Smooth muscle cell of the brain vasculature (primary cell): Measurements from ENCODE around the gene PRR12.

ENCODE experiments used
- DNase-seq: peaks from one replicate; pipeline ENCODE4 v3.0.0-alpha.2; 2012; ENCODE audit warnings: low read depth, low spot score

The PRR12 gene

GRCh38 chr19:49565261-49565660, 25.7 kb upstream of the PRR12 start:
- DNase-seq = no peak

- no peak for DNase-seq
Measured at GRCh38 chr19:49566302-49566701, 24.7 kb upstream of the PRR12 start.

- DNase-seq = no peak
Measured at GRCh38 chr19:49567861-49568441, 23.0 kb upstream of the PRR12 start.

DNA sequence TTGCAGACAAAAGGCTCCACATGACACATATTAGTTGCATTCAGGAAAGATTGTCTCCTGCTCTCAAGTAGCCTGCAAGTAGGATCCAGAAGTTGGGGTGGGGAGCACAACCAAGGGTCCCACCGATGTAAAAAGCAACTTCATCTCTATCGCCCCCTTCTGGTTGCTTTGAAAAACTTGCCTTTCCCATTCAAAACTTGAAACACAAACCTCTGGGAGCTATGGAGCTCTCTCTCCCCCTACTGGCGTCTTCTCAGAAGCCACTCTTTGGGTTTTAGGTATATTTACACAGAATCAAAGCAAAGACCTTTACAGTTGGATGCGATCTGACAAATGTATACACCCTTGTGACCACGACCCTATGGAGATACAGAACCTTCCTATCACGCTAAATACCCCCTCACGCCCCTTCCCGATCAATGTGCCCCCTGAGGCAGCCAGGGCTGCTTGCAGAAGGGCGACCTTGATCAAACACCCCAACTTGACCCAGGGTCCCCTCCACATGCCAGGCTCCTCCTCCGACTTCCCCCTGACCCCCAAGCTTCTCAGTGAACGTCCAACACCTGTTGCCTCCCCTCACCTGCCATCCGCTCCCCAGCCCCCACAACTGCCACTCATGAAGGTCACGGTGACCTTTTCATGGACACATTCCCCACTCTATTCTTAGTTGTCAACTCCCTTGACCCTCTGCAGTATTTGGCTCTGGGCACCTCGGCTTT, 20.7 kb upstream of the PRR12 start:
- DNase-seq = no peak

DNA sequence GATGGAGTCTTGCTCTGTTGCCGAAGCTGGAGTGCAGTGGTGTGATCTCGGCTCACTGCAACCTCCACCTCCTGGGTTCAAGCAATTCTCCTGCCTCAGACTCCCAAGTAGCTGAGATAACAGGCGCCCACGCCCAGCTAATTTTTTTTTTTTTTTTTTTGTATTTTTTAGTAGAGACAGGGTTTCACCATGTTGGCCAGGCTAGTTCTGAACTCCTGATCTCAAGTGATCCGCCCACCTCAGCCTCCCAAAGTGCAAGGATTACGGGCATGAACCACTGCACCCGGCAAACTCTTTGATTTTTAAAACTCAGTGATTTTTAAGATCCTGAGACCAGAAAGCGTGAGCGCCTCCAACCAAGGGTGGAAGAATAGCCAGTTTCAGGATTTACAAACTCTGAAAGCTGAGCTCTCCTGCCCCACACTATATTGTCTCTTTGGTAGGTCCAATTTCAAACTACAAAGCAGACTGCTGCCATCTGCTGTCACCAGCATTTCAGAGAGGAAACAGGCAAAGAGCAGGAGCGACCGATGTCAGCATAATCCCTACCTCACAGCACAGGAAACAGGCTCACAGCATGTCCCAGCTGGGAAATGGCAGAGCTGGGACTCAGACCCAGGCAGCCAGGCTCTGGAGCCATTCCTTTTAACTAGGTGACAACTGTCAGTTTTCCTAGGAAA, 19.8 kb upstream of the PRR12 start:
- DNase-seq = no peak

DNA sequence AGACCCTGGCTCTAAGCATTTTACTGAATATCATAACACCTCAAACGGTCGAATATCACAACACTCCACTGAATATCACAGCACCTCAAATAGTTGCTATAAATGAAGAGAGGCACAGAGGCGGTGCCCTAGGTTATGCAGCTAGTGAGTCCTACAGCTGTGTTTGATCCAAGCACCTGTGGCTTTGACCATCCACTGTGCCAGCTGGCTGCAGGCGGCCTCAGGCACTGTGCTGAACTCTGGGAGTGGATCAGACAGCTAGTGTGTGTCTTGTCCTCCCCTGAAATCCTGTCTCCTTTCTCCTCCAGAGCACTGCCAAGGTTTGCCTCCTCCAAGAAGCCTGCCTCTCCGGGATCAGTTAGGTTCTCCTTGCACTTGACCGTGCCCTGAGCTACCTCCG, 18.0 kb upstream of the PRR12 start:
- DNase-seq = no peak

- no peak for DNase-seq
Measured at GRCh38 chr19:49573425-49573824, 17.6 kb upstream of the PRR12 start.

GRCh38 chr19:49574206-49574755, 16.7 kb upstream of the PRR12 start:
- no peak for DNase-seq

- no peak for DNase-seq
Measured at GRCh38 chr19:49579193-49579592, 11.8 kb upstream of the PRR12 start.

DNA sequence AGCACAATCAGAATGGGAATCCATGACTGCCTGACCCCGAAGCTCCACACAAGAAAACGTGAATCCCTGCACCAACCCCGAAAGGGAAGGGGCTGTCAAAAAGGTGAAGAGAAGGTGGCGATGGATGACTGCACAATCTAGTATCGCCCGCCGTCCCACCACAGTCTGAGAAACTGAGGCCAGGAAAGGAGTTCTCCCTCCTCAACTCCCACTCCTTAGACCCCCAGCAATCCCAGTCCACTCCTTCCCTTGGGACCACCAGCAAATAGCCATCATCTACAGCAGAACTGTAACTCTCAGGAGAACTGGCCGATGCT, 11.1 kb upstream of the PRR12 start:
- no peak for DNase-seq

DNA sequence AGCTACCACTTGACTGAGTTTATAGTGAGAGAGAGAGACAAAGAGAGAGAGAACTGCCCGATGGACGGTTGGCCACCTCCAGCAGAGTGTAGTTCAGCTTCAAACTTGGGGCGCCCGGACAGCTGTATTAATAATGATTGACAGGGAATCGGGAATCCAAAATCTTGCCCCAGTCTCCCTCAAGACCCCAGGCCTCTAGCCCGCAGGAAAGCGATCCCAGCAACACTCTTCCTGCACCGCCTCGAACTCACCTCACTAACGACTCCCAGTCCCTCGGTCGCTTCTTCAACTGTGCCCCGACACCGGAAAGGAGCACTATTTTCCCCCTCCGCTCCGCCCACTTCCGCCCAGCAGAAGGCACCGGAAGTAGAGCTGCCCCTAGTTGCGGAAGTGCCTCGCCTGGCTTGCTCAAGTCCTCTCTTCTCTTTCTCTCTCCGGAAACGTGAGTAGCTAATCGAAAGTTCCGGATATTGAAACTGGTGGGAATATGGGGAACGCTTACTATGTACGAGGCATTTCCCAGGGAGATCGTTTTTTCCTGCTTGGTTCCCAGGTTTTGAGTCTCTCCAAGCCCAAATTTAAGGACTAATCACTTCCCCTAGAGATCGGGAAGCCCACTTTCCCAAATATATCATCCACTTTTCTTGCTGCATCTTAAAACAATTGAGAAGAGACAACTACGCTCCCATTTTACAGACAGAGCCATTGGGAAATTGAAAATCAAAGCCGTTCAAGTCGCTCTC, 10.5 kb upstream of the PRR12 start, which contains the start of gene NOSIP:
Gene NOSIP, minus strand, starts transcription at position 293 of the 743 bp plus-strand sequence. CDS start 19,865 bp downstream, outside the sequence.
- DNase-seq = peak; percentile 88

GRCh38 chr19:49581007-49581508, 9.9 kb upstream of the PRR12 start, which contains the start of gene PRRG2:
Gene PRRG2, plus strand, starts transcription at chr19:49581316. Its CDS starts 1,904 bp downstream, at chr19:49583220.
- DNase-seq = no peak

GRCh38 chr19:49583239-49583638, 7.7 kb upstream of the PRR12 start:
- DNase-seq = no peak

DNA sequence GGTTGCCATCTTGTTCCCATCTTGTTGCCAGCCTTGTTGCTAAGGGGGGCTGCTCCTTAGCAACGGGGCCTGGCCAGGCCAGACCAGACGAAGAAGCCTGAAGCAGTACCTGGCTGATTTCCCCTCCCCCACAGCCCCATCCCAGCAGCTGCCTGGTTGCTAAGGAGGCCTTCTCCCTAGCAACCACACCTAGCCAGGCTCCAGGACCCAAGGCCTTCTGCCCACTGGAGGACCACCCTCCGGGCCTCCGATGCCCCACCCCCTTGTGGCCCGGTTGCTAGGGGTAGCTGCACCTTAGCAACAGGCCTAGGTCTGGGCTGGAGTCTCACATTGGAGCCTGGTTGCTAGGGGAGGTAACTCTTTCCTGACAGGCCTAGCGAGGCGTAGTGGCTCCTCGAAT, 6.0 kb upstream of the PRR12 start:
- DNase-seq = no peak

DNA sequence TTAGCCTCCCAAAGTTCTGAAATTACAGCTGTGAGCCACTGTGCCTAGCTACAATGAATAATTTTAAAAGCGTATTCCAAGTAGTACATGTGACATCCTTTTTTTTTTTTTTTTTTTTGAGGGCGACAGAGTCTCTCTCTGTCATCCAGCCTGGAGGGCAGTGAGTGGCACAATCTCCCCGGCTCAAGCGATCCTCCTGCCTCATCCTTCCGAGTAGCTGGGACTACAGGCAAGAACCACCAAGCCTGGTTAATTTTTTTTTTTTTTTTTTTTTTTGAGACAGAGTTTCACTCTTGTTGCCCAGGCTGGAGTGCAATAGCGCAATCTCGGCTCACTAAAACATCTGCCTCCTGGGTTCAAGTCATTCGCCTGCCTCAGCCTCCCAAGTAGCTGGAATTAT, 3.8 kb upstream of the PRR12 start:
- DNase-seq = no peak

GRCh38 chr19:49588365-49589122, 2.4 kb upstream of the PRR12 start:
- no peak for DNase-seq

GRCh38 chr19:49589502-49589905, 1.5 kb upstream of the PRR12 start:
- no peak for DNase-seq

- DNase-seq = peak; percentile 88
Measured at GRCh38 chr19:49590071-49590970, 661 bp upstream of the PRR12 start.

DNA sequence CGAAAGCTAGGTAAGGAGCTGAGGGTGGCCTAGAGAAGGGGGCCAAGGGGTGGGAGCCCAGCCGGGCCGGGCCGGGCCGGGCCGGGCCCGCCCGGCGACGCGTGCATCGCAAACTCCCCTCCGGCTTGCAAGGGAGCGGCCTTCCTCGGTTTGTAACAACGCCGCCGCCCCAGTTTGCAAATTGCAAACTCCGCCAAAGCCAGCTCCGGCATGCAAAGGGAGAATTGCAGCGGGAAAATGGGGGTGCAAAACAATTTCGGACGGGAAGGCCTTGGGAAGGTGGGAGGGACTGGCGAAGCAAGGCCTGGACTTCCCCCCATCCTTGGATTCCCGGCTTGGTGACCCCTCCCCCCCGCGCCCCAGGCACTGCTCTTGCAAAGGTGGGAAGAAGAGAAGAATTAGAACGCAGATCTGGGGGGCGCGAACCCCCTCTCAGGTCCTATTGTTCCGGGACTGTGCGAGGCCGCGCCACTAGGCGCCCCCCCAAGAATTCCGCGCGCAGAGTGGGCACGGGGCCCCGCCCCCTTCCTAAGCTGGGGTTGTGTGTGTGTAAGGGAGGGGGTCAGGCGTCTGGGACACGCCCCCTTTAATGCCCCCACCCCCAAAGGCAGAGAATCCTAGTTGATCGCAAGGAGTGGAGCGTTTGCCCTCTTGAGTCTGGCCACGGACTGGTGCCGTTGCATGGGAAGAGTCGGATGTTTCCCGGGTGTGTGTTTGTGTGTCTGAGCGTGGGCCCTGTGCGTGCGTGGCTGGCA, 926 bp downstream of the PRR12 start:
- no peak for DNase-seq
